Measurements from ENCODE around the gene RNF20.

GRCh38 chr9:101536938-101537337 lies 3.3 kb downstream of the RNF20 start:
- no peak for TF ChIP-seq BACH2 (CRISPR knock-in tag; IDR thresholded peaks at IDR 0.05; ENCODE audit: borderline replicate concordance)
- TF ChIP-seq ARNTL (CRISPR knock-in tag; IDR thresholded peaks at IDR 0.05; ENCODE audit: borderline replicate concordance, low read depth) = no peak
- no peak for TF ChIP-seq ZNF565 (CRISPR knock-in tag; conservative IDR thresholded peaks at IDR 0.05; ENCODE audit: low read depth)
- no peak for TF ChIP-seq PATZ1 (CRISPR knock-in tag; IDR thresholded peaks at IDR 0.05; ENCODE audit: borderline replicate concordance)
- no peak for TF ChIP-seq PPARA (CRISPR knock-in tag; IDR thresholded peaks at IDR 0.05; ENCODE audit: borderline replicate concordance)
- TF ChIP-seq TCF4 (CRISPR knock-in tag; IDR thresholded peaks at IDR 0.05; ENCODE audit: borderline replicate concordance) = no peak
- no peak for TF ChIP-seq GLIS3 (CRISPR knock-in tag; IDR thresholded peaks at IDR 0.05)
- no peak for TF ChIP-seq OSR1 (CRISPR knock-in tag; IDR thresholded peaks at IDR 0.05)
- TF ChIP-seq ZFP30 (CRISPR knock-in tag; IDR thresholded peaks at IDR 0.05) = no peak
- no peak for TF ChIP-seq CREB5 (CRISPR knock-in tag; IDR thresholded peaks at IDR 0.05; ENCODE audit: low read depth)
- no peak for TF ChIP-seq SNAI2 (CRISPR knock-in tag; IDR thresholded peaks at IDR 0.05)
